HG03457 (cell line): Measurements from ENCODE around the gene ST6GALNAC5.
"Not testable (repeated sequence)": the region's sequence is repeated elsewhere in the genome, so short reads cannot be mapped to it uniquely, and the experiment has no call there.

Experiments used
- ATAC-seq: cut with Tn5 transposase; IDR thresholded peaks from one replicate; pipeline ENCODE4 v1.9.1; 2021; ENCODE audit warnings: moderate number of reproducible peaks; ENCODE audit not compliant: unreplicated experiment

ST6GALNAC5 gene

DNA sequence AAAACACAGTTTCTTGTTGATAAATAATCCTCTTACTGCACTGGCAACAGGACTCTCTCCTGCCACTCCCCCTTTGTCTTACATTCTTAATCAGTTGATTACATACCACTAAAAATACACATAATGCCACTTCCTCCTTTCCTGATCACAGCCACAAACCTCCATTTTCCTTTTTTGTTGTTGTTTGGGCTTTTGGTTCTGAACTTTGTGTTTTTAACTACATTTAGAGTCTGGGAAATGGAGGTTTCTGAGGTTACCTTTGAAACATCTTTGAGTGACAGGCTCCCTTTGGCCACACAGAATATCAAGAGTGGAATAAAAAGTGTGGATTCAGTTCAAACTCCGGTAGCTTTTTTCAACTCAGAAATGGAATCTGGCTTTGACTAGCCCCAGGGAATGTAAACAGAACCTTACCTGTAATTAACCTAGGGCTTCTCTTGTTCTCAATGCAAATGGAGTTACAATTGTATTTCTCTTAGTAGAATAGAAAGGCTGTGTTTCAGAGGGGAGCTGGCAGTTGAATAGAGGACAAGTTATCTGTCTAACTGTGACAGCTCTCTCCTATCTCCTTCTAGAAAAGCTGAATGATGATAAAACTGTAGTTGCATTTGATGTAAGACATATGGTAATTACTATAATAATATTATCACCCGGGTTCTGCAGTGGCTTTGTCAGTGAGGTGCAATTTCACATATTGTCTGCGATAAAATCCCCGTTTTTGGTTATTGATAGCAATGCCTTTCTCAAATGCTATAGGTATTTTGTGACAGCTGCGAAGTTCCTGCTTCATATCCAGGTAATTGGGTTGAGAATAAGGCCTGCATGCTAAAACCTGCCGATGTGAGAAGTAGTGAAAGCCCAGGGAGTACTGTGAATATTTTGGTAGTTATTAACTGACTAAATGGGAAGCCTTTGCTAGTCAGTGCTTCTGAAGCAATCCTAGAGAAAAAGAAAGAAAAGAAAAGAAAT, 66.9 kb downstream of the ST6GALNAC5 start:
- ATAC-seq, result no peak

DNA sequence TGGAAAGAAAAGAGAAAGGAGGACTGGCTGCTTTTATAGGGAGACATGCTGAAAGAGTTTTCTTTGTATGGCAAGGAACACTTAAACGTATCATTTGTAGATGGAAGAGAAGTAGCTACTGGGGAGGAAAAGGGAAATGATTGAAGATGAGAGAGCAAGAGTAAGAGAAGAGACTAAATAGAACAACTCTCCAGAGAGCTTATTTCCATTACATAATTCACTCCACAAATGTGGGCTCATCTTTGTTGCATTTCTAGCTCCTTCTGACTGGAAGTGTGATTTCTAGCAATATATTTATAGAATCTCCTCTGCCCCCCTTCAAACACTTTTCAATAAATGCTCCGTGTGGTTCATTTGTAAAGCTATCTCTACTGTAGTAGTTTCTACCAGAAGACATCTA, 71.0 kb downstream of the ST6GALNAC5 start:
- no peak for ATAC-seq

DNA sequence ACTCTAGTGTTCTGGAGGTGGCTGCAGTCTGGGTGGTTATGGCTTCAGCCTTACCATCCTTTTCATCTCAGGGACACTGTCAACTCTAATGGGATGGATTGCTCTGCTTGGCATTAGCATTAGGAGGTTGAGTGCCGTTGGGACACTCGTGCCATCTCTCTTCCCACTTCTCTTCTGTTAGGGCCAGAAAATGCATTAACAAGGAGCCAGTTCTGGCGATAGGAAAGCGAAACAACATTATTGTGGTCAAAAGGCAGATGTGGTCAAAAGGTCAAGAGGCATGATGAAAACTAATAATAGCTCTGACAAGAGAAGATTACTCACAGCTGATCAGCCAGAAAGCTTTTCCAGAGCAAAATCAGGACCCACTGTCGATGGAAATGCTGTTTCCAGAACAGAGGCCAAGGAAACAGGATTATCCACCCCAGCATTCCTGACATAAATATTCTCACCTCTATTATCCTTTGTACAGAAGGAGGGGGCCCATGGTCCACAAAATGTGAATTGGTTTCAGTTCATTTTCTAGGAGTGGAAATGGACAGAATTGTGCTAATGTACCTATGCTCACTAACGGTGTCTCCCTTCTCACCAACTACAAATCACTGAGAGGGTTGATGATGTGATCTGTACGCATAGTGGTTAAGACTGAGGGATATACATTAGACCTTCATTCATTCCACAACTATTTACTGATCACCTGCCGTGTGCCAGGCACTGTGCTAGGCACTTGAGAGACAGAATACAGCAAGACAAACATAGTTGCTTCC, 72.0 kb downstream of the ST6GALNAC5 start:
- ATAC-seq, result no peak

DNA sequence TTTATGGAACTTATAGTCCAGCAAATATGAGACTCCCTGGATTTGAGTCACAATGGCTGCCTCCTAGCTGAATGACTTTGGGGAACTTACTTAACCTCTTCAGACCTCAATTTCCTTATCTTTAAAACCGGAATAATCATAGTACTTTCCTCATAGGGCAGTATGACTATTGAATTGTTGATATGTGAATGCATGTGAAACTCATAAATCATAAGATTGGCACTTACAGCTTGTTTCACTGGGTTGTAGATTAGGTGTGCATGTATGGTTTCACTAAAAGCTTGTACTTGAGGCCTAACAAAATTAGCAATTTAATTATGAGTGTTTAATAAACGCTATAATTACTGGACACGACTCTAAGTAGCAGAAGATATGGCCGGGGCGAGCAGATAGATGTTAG, 72.5 kb downstream of the ST6GALNAC5 start:
- no peak for ATAC-seq

DNA sequence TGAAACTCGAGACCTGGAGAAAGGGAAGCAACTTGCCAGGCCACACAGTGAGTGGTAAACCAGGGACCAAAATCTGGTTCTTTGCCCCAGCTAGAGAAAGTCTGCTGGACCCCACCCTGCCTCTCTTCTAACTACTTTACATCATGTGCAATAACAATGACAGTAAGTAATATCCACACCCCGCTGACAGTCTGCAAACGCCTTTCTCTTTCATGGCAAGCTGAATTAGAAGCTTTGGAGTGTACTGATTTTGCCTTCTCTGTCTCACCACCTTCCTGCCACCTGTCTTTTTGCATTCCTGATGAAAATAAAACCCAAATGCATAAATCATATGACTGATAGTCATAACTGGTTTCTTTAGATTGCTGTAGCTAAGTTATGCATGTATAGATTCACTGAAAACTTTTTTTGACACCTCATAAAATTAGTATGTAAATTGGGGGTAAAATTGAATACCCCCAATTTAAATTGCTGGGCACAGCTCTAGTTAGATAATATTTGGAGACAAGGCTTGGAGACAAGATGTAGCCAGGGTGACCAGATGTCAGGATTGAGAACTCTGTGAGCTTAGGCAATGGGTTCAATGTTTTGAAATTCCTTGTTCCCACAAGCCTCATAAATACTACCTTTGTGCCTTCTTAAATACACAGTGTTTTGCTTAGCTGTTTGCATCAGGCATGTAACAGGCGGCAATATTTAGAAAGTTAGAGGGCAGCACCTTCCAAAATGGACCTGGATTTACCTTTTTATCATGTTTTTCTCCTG, 73.5 kb downstream of the ST6GALNAC5 start:
- no peak for ATAC-seq

DNA sequence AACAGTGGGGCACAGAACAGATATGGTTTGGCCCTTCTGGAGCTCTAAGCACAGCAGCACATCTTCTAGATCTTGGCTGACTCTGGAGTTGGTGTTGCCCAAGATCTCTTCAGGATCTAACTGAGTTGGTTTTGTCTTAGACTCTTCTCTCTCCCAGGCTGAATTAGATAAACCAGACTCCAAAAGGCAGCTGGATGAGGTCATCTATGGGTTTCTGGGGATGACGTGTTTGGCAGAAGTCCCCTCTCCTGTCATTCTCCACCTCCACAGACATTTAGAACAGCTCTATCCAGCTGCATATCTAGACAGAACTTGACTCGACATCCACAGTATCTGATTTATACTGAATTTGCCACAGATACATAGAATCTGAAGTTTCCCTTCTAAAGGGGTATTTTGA, 75.3 kb downstream of the ST6GALNAC5 start:
- no peak for ATAC-seq

DNA sequence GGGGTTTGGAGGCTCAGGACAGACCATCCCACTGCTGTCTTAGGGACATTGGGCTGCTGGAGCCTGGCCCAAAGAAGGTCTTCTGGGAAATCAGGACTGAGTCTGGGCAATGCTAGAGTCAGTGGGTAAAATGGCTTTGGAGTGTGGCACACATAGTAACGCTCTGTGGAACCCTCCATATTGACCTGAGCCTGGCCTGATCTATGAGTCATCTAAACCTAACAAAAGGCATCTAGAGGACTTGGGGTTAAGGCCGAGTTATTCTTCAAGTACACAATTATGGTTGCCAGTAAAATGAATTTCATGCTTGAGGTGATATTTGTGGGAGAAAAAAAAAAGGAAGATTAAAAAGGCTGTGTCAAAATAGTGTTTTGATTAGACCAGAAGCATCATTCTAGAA, 77.7 kb downstream of the ST6GALNAC5 start:
- ATAC-seq, result no peak

DNA sequence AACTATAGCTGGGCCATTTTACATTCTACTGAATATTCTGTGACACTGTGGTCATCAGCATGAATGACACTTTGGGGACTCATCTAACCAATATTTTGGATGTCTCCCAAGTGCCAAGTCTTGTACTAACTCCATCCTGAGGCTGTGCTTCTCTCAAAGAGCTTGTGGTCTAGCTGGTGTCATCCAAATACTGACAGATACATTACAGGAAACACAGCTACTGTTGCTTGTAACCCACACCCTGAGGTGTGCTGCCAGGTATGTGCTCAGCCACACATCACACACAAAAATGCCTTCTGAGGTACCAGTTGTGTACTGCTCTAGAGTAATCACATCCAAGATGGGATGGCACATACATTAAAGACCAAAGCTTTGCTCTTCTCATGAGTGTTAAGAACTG, 81.6 kb downstream of the ST6GALNAC5 start:
- no peak for ATAC-seq

DNA sequence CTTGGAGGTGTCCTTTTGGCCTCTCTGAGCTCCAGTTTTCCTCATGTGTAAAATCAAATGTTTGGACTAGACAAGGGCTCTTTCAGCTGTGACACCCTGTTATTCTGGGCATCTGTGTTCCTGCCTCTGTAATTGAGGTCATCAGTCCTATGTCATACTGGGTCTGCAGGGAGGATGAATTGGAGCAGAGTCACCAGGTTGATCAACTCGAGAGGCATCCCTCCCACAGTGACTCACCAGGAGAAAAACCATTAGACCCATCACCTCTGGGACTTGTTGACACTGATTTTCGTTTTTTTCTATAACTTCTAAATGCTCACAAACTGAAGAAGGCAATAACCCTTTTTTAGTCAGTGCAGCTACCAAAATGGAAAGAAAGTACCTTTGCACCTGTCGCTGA, 82.2 kb downstream of the ST6GALNAC5 start:
- ATAC-seq, result no peak

DNA sequence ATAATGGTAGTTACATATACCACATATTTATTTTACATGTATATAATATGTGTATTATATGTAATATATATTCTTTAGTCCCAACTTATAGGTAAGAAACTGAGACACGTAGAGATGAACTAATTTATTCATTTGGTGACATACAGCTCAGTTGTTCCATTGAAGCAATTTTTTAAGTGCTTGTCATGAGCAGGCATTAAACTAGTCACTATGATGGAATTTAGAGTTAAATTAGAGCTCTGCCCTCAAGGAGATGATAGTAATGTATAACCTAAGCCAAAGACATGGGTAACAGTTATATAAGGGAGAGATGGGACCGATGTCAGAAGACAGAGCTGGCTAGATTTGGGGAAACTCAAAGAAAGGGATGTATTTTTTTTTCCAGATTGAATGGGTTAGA, 83.0 kb downstream of the ST6GALNAC5 start:
- no peak for ATAC-seq

DNA sequence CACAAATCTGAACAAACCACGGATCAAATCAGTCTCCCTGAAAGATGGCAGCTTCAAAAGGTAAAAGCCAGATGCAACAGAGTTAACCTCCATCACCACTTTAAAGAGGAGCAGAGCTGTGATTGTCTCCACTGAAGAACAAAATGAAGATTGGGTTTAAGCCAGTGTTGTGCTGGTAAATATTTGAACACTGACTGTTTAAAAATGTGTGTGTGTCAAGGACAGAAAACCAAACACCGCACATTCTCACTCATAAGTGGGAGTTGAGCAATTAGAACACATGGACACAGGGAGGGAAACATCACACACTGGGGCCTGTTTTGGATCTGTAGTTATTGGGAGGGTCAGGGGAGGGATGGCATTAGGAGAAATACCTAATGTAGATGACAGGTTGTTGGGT, 83.9 kb downstream of the ST6GALNAC5 start:
- ATAC-seq, result no peak

DNA sequence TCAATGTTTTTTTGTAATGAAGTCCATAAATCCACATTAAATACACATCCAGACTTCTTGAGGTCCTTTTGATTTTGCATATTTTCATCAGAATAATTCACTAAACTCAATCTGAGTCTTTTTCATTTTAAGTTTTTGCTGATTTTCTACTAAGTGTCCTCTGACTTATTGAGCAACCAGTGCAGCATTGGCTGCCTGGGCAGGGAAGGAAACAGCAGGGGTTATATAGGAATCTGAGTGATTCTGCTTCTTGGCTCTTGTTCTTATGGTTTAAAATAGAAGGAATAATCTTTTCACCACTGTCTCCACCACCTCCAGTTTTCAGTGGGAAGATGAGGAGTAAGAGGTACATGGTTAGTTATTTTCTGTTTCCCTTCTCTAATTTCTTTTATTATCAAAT, 88.4 kb downstream of the ST6GALNAC5 start:
- no peak for ATAC-seq

DNA sequence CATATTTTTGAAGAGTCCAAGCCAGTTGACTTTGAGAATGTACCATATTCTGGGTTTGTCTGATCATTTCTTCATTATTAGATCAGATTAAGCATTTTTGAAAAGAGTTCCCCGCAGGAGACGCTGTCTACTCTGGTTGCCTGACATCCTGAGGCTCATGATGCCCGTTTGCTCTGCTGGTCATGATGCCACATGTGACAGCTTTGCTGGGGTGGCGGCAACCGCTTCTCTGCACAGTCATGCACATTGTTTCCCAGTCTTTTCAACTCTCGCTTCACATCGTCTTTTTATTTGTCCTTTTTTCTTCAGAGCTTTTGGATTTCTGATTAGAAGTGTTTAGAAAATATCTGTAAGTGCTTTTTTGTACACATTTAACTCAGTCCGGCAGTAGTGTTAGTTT, 90.7 kb downstream of the ST6GALNAC5 start:
- ATAC-seq, result no peak

DNA sequence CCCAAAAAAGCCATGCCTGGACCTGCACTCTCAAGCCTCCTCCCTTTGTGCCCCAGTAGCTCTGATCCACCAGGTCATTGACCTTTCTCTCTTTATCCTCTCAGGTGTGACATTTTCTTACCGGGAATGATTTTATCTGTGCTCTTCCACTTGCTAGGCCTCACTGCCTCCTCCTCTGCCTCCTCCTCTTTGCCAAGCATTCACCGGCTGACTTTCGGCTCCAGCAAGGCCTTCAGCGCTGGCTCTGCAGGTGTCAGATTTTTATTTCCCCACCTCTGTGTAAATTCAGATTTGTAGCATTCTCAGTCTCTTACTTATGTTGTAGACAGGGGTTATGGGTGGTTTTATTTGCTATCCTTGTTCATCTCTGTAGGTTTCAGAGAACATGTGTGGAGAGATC, 91.5 kb downstream of the ST6GALNAC5 start:
- no peak for ATAC-seq

DNA sequence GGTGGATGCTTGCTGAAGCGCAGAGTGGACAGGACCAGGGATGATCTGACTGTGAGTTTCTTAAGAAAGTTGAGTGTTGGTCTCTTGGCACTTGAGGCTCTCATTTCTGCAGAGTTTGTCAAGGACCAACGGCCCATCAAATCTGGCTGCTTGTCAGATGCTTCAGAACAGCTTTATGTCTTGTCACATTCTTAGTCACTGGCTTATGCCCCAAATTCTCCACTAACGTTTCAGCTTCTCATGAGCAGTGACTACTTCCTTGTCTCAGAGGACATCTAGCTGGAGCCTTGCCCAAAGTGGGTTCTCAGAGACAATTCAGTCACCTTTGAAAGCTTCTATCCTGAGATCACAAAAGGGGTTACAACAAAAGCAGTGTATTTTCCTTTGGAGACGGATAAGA, 92.3 kb downstream of the ST6GALNAC5 start:
- ATAC-seq, result no peak

DNA sequence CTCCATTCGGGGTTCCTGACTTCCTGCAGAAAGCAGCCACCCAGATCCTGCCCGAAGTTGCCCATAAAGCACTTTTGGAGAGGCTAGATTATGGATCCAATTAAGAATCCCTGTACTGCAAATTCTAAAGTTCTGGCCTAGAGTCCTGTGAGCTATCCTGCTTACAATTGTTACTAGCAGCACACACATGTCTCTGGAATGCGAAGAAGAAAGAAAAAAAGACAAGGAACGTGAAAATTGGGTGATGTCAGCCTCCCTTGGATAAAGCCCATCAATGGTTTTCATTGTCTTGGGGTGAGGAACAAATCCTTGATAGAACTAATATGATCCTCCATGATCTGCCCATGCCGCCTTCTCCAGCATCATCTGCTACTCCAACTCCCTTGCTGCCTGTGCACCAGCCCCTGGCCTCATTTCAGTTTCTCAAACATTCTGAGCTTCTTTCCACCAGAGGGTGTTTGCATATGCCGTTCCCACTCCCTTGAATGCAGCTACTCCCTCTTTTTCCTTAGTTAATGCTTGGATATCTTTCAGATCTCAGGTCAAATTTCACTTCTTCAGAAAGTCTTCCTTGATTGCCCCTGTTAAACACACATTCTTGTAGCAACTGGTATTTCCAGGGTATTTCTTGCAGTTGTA, 94.0 kb downstream of the ST6GALNAC5 start:
- no peak for ATAC-seq

DNA sequence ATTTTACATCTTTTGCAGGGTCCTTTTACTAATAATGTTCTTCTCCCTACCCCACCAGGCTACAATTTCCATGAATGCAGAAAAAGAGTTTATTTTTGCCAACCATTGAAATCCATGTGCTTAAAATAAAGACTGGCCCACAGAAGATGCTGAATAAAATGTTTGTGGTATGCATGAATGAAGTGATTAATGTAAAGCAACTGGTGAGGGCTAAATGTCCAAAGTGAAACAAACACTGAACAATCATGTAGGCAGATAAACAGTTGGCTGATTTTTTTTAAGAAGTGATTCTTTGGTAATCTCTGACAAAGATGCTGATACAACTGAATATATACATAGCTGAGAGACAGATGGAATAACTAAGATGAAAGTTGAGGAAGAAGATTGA, 94.5 kb downstream of the ST6GALNAC5 start:
- ATAC-seq, result no peak

DNA sequence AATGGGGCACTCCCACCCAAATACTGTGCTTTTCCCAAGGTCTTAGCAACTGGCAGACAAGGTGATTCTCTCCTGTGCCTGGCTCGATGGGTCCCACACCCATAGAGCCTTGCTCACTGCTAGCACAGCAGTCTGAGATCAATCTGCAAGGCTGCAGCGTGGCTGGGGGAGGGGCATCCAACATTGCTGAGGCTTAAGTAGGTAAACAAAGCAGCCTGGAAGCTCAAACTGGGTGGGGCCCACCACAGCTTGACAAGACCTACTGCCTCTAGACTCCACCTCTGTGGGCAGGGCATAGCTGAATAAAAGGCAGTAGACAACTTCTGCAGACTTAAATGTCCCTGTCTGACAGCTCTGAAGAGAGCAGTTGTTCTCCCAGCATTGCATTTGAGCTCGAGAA, 114.0 kb downstream of the ST6GALNAC5 start:
- ATAC-seq, result not testable (repeated sequence)

DNA sequence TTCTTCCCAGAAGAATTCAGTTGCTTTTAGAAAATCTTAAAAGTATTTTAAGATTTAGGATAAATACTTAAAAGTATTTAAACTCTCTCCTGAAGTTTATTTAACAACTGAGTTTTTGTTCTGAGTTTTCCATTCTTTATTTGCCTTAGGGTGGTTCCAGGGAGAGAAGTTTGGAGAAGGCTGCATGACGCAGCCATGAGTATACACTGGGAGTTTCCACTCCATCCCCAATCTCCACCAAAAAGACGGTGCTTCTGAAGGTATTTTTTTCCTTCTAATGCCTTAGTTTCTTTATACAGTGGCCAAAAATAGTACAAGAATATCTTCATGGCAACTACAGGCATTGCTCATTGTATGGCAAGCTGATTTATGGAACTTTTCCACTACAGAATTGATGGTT, 122.7 kb downstream of the ST6GALNAC5 start:
- no peak for ATAC-seq

DNA sequence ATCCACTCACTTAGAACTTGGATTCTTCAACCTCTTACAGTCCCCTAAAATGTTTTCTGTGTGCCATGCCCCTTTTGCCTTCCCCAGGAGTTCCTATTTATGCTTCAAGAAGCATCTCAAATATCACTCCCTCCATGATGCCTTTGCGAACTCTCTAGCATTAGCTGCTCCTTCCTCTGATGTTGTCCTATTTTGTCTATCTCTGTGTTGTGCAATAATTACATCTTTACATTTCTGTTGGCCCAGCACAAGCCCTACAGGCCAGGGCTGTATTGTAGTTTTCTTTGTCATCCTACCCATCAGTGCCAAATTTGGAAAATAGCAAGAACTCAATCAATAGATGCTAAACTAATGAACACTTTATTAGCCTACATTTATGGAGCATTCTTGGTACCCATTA, 125.8 kb downstream of the ST6GALNAC5 start:
- ATAC-seq, result no peak
